ENCODE data around the gene APOO. TPM values are rescaled to one million over a fixed set of nuclear protein-coding genes. Genes with fewer than 3 reads are reported as not detected.

APOO gene
- total RNA-seq, 2 donors from 2014 or later: 1.5 to 5.1 TPM

- Histone ChIP-seq H3K4me1 (ENCODE audit: control insufficient read depth in 1 of 2, low read depth in 2 of 2) (no peaks in the 10 kb centered on the region), H3K27me3 (replicated peaks; ENCODE audit: insufficient read depth) (no peaks in the 10 kb centered on the region), H3K4me3 (no peak overlapping the region), H3K9me3 (no peaks in the 10 kb centered on the region), H3K36me3 (no peaks in the 10 kb centered on the region), H3K27ac (no peak overlapping the region)
- TF ChIP-seq CTCF (IDR thresholded peaks at IDR 0.05): no peak
- DNase-seq (ENCODE audit: low spot score) (no peak), ATAC-seq (ENCODE audit: insufficient number of reproducible peaks, low FRiP score, low read depth) (no peak)
Observed at GRCh38 chrX:23821847-23822246, 85.9 kb downstream of the APOO start.

GRCh38 chrX:23820235-23820782, 87.4 kb downstream of the APOO start:
- no peak for TF ChIP-seq CTCF (IDR thresholded peaks at IDR 0.05)
- no peak for DNase-seq (ENCODE audit: low spot score)
- Histone ChIP-seq H3K27ac (no peak overlapping the region), H3K27me3 (replicated peaks; ENCODE audit: insufficient read depth) (no peaks in the 10 kb centered on the region), H3K9me3 (no peaks in the 10 kb centered on the region), H3K4me1 (ENCODE audit: control insufficient read depth in 1 of 2, low read depth in 2 of 2) (no peaks in the 10 kb centered on the region), H3K4me3 (no peak overlapping the region), H3K36me3 (no peaks in the 10 kb centered on the region)
- no peak for ATAC-seq (ENCODE audit: insufficient number of reproducible peaks, low FRiP score, low read depth)

GRCh38 chrX:23819385-23820234, 88.1 kb downstream of the APOO start:
- Histone ChIP-seq H3K27ac (no peak overlapping the region), H3K36me3 (no peaks in the 10 kb centered on the region), H3K27me3 (replicated peaks; ENCODE audit: insufficient read depth) (no peaks in the 10 kb centered on the region), H3K9me3 (no peaks in the 10 kb centered on the region), H3K4me1 (ENCODE audit: control insufficient read depth in 1 of 2, low read depth in 2 of 2) (no peaks in the 10 kb centered on the region), H3K4me3 (no peak overlapping the region)
- ATAC-seq (ENCODE audit: insufficient number of reproducible peaks, low FRiP score, low read depth): no peak
- DNase-seq (ENCODE audit: low spot score): no peak
- no peak for TF ChIP-seq CTCF (IDR thresholded peaks at IDR 0.05)

GRCh38 chrX:23817979-23818336, 89.8 kb downstream of the APOO start:
- H3K9me3 ChIP-seq: no peaks in the 10 kb centered on the region
- TF ChIP-seq CTCF (IDR thresholded peaks at IDR 0.05): no peak
- H3K4me3 ChIP-seq: no peak overlapping the region
- H3K27ac ChIP-seq: no peak overlapping the region
- no peak for ATAC-seq (ENCODE audit: insufficient number of reproducible peaks, low FRiP score, low read depth)
- DNase-seq (ENCODE audit: low spot score): no peak
- H3K4me1 ChIP-seq (ENCODE audit: control insufficient read depth in 1 of 2, low read depth in 2 of 2): no peaks in the 10 kb centered on the region
- H3K27me3 ChIP-seq (replicated peaks; ENCODE audit: insufficient read depth): no peaks in the 10 kb centered on the region
- no peaks in the 10 kb centered on the region for H3K36me3 ChIP-seq

GRCh38 chrX:23816179-23816578, 91.6 kb downstream of the APOO start:
- H3K4me1 ChIP-seq (ENCODE audit: control insufficient read depth in 1 of 2, low read depth in 2 of 2): no peaks in the 10 kb centered on the region
- H3K36me3 ChIP-seq: no peaks in the 10 kb centered on the region
- no peak overlapping the region for H3K4me3 ChIP-seq
- no peak for TF ChIP-seq CTCF (IDR thresholded peaks at IDR 0.05)
- H3K27ac ChIP-seq: no peak overlapping the region
- H3K27me3 ChIP-seq (replicated peaks; ENCODE audit: insufficient read depth): no peaks in the 10 kb centered on the region
- no peaks in the 10 kb centered on the region for H3K9me3 ChIP-seq
- no peak for DNase-seq (ENCODE audit: low spot score)
- no peak for ATAC-seq (ENCODE audit: insufficient number of reproducible peaks, low FRiP score, low read depth)
